SJSA1 (cell line): ENCODE data around the gene SLC9B1. TPM values are rescaled to one million over a fixed set of nuclear protein-coding genes. Genes with fewer than 3 reads are reported as not detected.
"Not testable (repeated sequence)": the region's sequence is repeated elsewhere in the genome, so short reads cannot be mapped to it uniquely, and the experiment has no call there.

Experiments
- DNase-seq, 2 experiments: peaks; one replicate each; pipeline ENCODE4 v3.0.0-alpha.2; 2015 to 2020; ENCODE audit warnings: low spot score in 2 of 2, low read depth in 1 of 2
- H3K27ac ChIP-seq: fragments of 250-450 bp; sonication (Bioruptor Pico); 2 replicates; pipeline ENCODE4 v1.5.1; 2020; ENCODE audit warnings: mild to moderate bottlenecking, moderate library complexity
- H3K27me3 ChIP-seq: fragments of 250-450 bp; sonication (Bioruptor Pico); replicated peaks from 2 replicates; pipeline ENCODE4 v1.5.1; 2020; ENCODE audit warnings: mild to moderate bottlenecking, moderate library complexity
- H3K36me3 ChIP-seq: fragments of 250-450 bp; sonication (Bioruptor Pico); 2 replicates; pipeline ENCODE4 v1.5.1; 2020; ENCODE audit warnings: mild to moderate bottlenecking
- H3K4me1 ChIP-seq: fragments of 250-450 bp; sonication (Bioruptor Pico); replicated peaks from 2 replicates; pipeline ENCODE4 v1.6.1; 2021; ENCODE audit warnings: mild to moderate bottlenecking
- H3K4me3 ChIP-seq: fragments of 250-450 bp; sonication (Bioruptor Pico); 2 replicates; pipeline ENCODE4 v1.5.1; 2020; ENCODE audit warnings: mild to moderate bottlenecking
- H3K9me3 ChIP-seq: fragments of 250-450 bp; sonication (Bioruptor Pico); replicated peaks from 2 replicates; pipeline ENCODE4 v1.5.1; 2020; ENCODE audit warnings: mild to moderate bottlenecking
- total RNA-seq: library from RNA; depleted of rRNA; stranded (reverse); fragments of >200 nt; shearing (Covaris generic); gene quantifications from 2 replicates; pipeline ENCODE4 v1.2.3, GENCODE V29; 2014

The SLC9B1 gene
- total RNA-seq, 1 experiment from 2014 or later, result 1.5 TPM

GRCh38 chr4:103029300-103029699, 9.8 kb upstream of the SLC9B1 start:
- Histone ChIP-seq H3K4me1 (no peaks in the 10 kb centered on the region), H3K9me3 (no peaks in the 10 kb centered on the region), H3K36me3 (peaks cover 7% of the 10 kb centered on the region; the same call in 1 of the 2 replicates), H3K27ac (no peak overlapping the region), H3K4me3 (no peak overlapping the region), H3K27me3 (no peaks in the 10 kb centered on the region)
- DNase-seq, result no peak

- no peaks in the 10 kb centered on the region for H3K4me1 ChIP-seq
- no peaks in the 10 kb centered on the region for H3K9me3 ChIP-seq
- H3K4me3 ChIP-seq, result no peak overlapping the region
- H3K27ac ChIP-seq, result no peak overlapping the region
- H3K36me3 ChIP-seq, result peaks cover 7% of the 10 kb centered on the region; the same call in 1 of the 2 replicates
- no peaks in the 10 kb centered on the region for H3K27me3 ChIP-seq
- DNase-seq, result no peak
Measured at GRCh38 chr4:103026868-103027267, 7.4 kb upstream of the SLC9B1 start.

- no peak overlapping the region for H3K27ac ChIP-seq
- no peak for DNase-seq
- no peaks in the 10 kb centered on the region for H3K4me1 ChIP-seq
- H3K4me3 ChIP-seq, result no peak overlapping the region
- H3K27me3 ChIP-seq, result no peaks in the 10 kb centered on the region
- peaks cover 7% of the 10 kb centered on the region; the same call in 1 of the 2 replicates for H3K36me3 ChIP-seq
- H3K9me3 ChIP-seq, result no peaks in the 10 kb centered on the region
Measured at GRCh38 chr4:103024996-103025395, 5.5 kb upstream of the SLC9B1 start.

- Histone ChIP-seq H3K27me3 (no peaks in the 10 kb centered on the region), H3K27ac (no peak overlapping the region), H3K36me3 (peaks cover 2% of the 10 kb centered on the region; the same call in 1 of the 2 replicates), H3K4me1 (peaks cover 6% of the 10 kb centered on the region), H3K4me3 (no peak overlapping the region), H3K9me3 (no peaks in the 10 kb centered on the region)
- DNase-seq, result no peak
Measured at GRCh38 chr4:103021120-103021519, 1.6 kb upstream of the SLC9B1 start.

GRCh38 chr4:103018391-103019307, 856 bp downstream of the SLC9B1 start:
- Histone ChIP-seq H3K4me1 (peaks cover 6% of the 10 kb centered on the region), H3K27me3 (no peaks in the 10 kb centered on the region), H3K9me3 (no peaks in the 10 kb centered on the region), H3K27ac (peak overlapping the region; percentile 75), H3K4me3 (peak overlapping the region; percentile 30), H3K36me3 (no peaks in the 10 kb centered on the region)
- no peak for DNase-seq

- no peak overlapping the region for H3K27ac ChIP-seq
- no peaks in the 10 kb centered on the region for H3K36me3 ChIP-seq
- no peaks in the 10 kb centered on the region for H3K27me3 ChIP-seq
- DNase-seq, result no peak
- H3K9me3 ChIP-seq, result no peaks in the 10 kb centered on the region
- no peaks in the 10 kb centered on the region for H3K4me1 ChIP-seq
- H3K4me3 ChIP-seq, result no peak overlapping the region
Measured at GRCh38 chr4:103012551-103012950, 7.0 kb downstream of the SLC9B1 start.

GRCh38 chr4:103012060-103012459, 7.4 kb downstream of the SLC9B1 start:
- Histone ChIP-seq H3K4me3 (no peak overlapping the region), H3K36me3 (no peaks in the 10 kb centered on the region), H3K4me1 (no peaks in the 10 kb centered on the region), H3K9me3 (no peaks in the 10 kb centered on the region), H3K27ac (no peak overlapping the region), H3K27me3 (no peaks in the 10 kb centered on the region)
- DNase-seq, result no peak

GRCh38 chr4:103011378-103012025, 8.0 kb downstream of the SLC9B1 start:
- Histone ChIP-seq H3K27ac (no peak overlapping the region), H3K9me3 (no peaks in the 10 kb centered on the region), H3K27me3 (no peaks in the 10 kb centered on the region), H3K36me3 (no peaks in the 10 kb centered on the region), H3K4me1 (no peaks in the 10 kb centered on the region), H3K4me3 (no peak overlapping the region)
- DNase-seq, result no peak

GRCh38 chr4:103010804-103011203, 8.7 kb downstream of the SLC9B1 start:
- no peaks in the 10 kb centered on the region for H3K4me1 ChIP-seq
- no peak overlapping the region for H3K27ac ChIP-seq
- no peak for DNase-seq
- no peaks in the 10 kb centered on the region; the same call in 1 of the 2 replicates for H3K27me3 ChIP-seq
- H3K36me3 ChIP-seq, result no peaks in the 10 kb centered on the region
- no peaks in the 10 kb centered on the region for H3K9me3 ChIP-seq
- no peak overlapping the region for H3K4me3 ChIP-seq

- Histone ChIP-seq H3K9me3 (no peaks in the 10 kb centered on the region), H3K4me1 (no peaks in the 10 kb centered on the region), H3K4me3 (no peak overlapping the region), H3K27me3 (no peaks in the 10 kb centered on the region; the same call in 1 of the 2 replicates), H3K27ac (no peak overlapping the region), H3K36me3 (no peaks in the 10 kb centered on the region)
- peak in 1 of 2 experiments; percentile 33 for DNase-seq
Measured at GRCh38 chr4:103008875-103009729, 10.4 kb downstream of the SLC9B1 start.

GRCh38 chr4:103002551-103002950, 17.0 kb downstream of the SLC9B1 start:
- Histone ChIP-seq H3K27me3 (no peaks in the 10 kb centered on the region; the same call in 1 of the 2 replicates), H3K27ac (no peak overlapping the region), H3K36me3 (no peaks in the 10 kb centered on the region), H3K9me3 (no peaks in the 10 kb centered on the region), H3K4me3 (no peak overlapping the region), H3K4me1 (no peaks in the 10 kb centered on the region)
- DNase-seq, result no peak

- H3K27me3 ChIP-seq, result peaks cover 5% of the 10 kb centered on the region; the same call in 1 of the 2 replicates
- no peaks in the 10 kb centered on the region for H3K36me3 ChIP-seq
- no peaks in the 10 kb centered on the region for H3K9me3 ChIP-seq
- H3K27ac ChIP-seq, result no peak overlapping the region
- no peak for DNase-seq
- H3K4me1 ChIP-seq, result no peaks in the 10 kb centered on the region
- H3K4me3 ChIP-seq, result no peak overlapping the region
Measured at GRCh38 chr4:102994803-102995202, 24.7 kb downstream of the SLC9B1 start.

GRCh38 chr4:102993985-102994384, 25.5 kb downstream of the SLC9B1 start:
- not testable (repeated sequence) for H3K4me3 ChIP-seq, H3K9me3 ChIP-seq, H3K36me3 ChIP-seq, H3K4me1 ChIP-seq, DNase-seq, H3K27me3 ChIP-seq, H3K27ac ChIP-seq
